ENCODE data around the gene UBE3C.

UBE3C gene

DNA sequence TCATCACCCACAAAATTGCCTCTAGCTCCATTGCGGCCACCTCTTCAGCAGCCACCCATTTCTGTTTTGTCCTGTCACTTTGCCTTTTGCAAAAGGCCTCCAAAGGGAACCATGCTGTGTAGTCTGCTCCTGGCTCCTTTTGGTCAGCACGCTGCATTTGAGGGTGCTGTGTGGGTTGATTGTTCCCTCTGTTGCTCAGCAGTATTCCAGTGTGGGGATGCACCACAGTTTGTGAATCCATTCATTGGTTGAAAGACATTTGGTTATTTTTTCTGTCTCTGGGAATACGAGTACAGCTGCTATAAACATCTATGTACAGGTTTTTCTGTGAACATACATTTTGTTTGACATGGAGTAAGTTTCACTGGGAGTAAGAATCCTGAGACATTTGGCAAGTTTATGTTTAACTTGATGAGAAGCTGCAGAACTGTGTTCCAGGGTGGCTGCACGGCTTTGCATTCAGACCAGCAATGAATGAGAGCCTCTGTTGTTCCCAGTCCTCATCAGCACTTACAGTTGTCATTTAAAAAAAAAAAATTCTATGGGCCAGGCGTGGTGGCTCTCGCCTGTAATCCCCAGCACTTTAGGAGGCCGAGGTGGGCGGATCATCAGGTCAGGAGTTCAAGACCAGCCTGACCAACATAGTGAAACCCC, 82.3 kb downstream of the UBE3C start:
- POLR2A ChIA-PET = no interaction called here
- CTCF ChIA-PET = no interaction called here
- no peak for DNase-seq (ENCODE audit: extremely low spot score)
- TF ChIP-seq SUZ12 (IDR thresholded peaks at IDR 0.05) (no peak), CTBP1 (IDR thresholded peaks at IDR 0.05; ENCODE audit: borderline replicate concordance) (no peak), FOXK2 (IDR thresholded peaks at IDR 0.05) (no peak), ELF4 (IDR thresholded peaks at IDR 0.05) (no peak), FOXA1 (IDR thresholded peaks at IDR 0.05) (no peak), ARNT (IDR thresholded peaks at IDR 0.05) (no peak), TARDBP (IDR thresholded peaks at IDR 0.05) (no peak), BHLHE40 (IDR thresholded peaks at IDR 0.05; ENCODE audit: borderline replicate concordance) (no peak), HDGF (IDR thresholded peaks at IDR 0.05; ENCODE audit: borderline replicate concordance) (no peak), SP1 (IDR thresholded peaks at IDR 0.05) (no peak), ZNF384 (IDR thresholded peaks at IDR 0.05) (no peak), FOXM1 (IDR thresholded peaks at IDR 0.05; ENCODE audit: borderline replicate concordance) (no peak), NFRKB (IDR thresholded peaks at IDR 0.05) (no peak), L3MBTL2 (conservative IDR thresholded peaks at IDR 0.05) (no peak), LEF1 (IDR thresholded peaks at IDR 0.05; ENCODE audit: borderline replicate concordance) (no peak)
- TF ChIP-seq, protein P1, sequence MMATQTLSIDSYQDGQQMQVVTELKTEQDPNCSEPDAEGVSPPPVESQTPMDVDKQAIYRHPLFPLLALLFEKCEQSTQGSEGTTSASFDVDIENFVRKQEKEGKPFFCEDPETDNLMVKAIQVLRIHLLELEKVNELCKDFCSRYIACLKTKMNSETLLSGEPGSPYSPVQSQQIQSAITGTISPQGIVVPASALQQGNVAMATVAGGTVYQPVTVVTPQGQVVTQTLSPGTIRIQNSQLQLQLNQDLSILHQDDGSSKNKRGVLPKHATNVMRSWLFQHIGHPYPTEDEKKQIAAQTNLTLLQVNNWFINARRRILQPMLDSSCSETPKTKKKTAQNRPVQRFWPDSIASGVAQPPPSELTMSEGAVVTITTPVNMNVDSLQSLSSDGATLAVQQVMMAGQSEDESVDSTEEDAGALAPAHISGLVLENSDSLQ (IDR thresholded peaks at IDR 0.05) = no peak

DNA sequence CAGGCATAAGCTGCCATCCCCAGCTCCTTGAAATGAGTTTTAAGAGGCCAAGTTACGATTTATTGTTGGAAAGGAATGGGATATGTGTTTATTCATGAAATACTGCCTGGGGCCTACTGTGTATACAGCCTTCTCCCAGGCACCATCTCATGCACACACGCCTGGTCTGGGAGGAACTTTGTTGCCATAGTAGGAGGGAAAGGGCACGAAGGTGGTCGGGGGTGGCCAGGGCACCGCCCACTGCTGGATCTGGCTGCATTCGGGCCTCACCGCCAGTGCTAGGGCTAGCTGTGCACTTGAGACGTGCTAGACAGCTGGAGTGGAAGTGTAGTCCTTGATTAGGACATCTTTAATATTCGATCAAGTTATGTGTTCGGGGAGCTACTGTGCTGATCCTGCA, 84.0 kb downstream of the UBE3C start:
- no peak for DNase-seq (ENCODE audit: extremely low spot score)
- CTCF ChIA-PET = no interaction called here
- TF ChIP-seq SUZ12 (IDR thresholded peaks at IDR 0.05) (no peak), NFRKB (IDR thresholded peaks at IDR 0.05) (no peak), FOXA1 (IDR thresholded peaks at IDR 0.05) (no peak), FOXK2 (IDR thresholded peaks at IDR 0.05) (no peak), TARDBP (IDR thresholded peaks at IDR 0.05) (no peak), HDGF (IDR thresholded peaks at IDR 0.05; ENCODE audit: borderline replicate concordance) (no peak), BHLHE40 (IDR thresholded peaks at IDR 0.05; ENCODE audit: borderline replicate concordance) (no peak), LEF1 (IDR thresholded peaks at IDR 0.05; ENCODE audit: borderline replicate concordance) (no peak)
- TF ChIP-seq, protein P1 (IDR thresholded peaks at IDR 0.05) = no peak
- POLR2A ChIA-PET = interaction anchor here (1.5 kb wide), 2 partner anchors 16 to 273 kb away, joined by 3 to 4 read pairs; partner anchors contain the start of gene NOM1

DNA sequence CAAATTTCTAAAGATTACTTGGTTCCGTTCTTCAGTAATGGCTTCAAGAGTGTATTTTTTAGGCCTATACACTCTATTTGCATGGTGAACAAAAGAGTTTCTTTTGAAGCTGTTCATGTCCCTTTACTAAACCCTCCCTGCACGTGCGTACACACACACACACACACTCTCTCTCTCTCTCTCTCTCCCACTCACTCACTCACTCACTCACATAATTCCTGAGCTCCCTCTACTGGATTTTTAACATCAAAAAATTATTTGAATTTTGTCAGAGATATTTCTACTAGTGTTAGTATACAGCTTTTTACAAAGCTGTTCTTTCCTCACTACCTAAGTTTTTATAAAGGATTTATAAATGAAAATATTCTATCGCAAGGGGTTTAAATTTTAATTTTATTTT, 85.9 kb downstream of the UBE3C start:
- ChIA-PET CTCF (interaction anchor here (0.6 to 1.0 kb wide), 3 partner anchors 49 to 251 kb away, joined by 3 to 4 read pairs (median 3); no protein-coding TSS in a partner anchor), POLR2A (no interaction called here)
- DNase-seq (ENCODE audit: extremely low spot score) = no peak
- TF ChIP-seq FOXM1 (IDR thresholded peaks at IDR 0.05; ENCODE audit: borderline replicate concordance) (no peak), BHLHE40 (IDR thresholded peaks at IDR 0.05; ENCODE audit: borderline replicate concordance) (peak; percentile 52)

DNA sequence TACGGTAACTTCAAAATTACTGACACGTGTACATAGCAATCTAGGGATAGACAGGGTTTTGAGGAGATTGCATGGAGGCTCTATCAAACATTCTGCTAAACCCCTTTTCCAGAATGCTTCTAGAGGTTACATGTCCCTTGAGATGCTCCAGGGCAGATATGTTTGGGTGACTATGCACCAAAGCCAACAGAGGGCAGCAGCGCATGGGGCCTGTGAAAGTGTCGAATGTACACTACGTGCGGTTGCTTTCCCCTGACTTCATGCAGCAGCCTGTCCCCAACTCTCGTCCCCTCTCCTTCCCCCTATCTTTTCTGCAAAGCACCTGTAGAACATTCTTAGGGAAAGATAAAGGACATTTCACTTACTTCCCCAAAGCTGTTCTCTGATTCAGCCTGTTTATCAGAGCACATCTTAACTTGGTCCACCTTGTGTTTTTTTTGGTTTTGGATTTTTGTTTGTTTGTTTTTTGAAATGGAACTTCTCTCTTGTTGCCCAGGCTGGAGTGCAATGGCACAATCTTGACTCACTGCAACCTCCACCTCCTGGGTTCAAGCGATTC, 90.2 kb downstream of the UBE3C start:
- TF ChIP-seq TARDBP (IDR thresholded peaks at IDR 0.05) (no peak), LEF1 (IDR thresholded peaks at IDR 0.05; ENCODE audit: borderline replicate concordance) (no peak), FOXK2 (IDR thresholded peaks at IDR 0.05) (no peak), NFRKB (IDR thresholded peaks at IDR 0.05) (no peak), FOXA1 (IDR thresholded peaks at IDR 0.05) (no peak), ELF4 (IDR thresholded peaks at IDR 0.05) (no peak), SP1 (IDR thresholded peaks at IDR 0.05) (no peak), CTBP1 (IDR thresholded peaks at IDR 0.05; ENCODE audit: borderline replicate concordance) (no peak), SUZ12 (IDR thresholded peaks at IDR 0.05) (no peak), ZNF384 (IDR thresholded peaks at IDR 0.05) (no peak), BHLHE40 (IDR thresholded peaks at IDR 0.05; ENCODE audit: borderline replicate concordance) (no peak), L3MBTL2 (conservative IDR thresholded peaks at IDR 0.05) (no peak), FOXM1 (IDR thresholded peaks at IDR 0.05; ENCODE audit: borderline replicate concordance) (no peak), ARNT (IDR thresholded peaks at IDR 0.05) (no peak), HDGF (IDR thresholded peaks at IDR 0.05; ENCODE audit: borderline replicate concordance) (no peak)
- TF ChIP-seq, protein P1 (IDR thresholded peaks at IDR 0.05) = no peak
- DNase-seq (ENCODE audit: extremely low spot score) = peak; percentile 68
- POLR2A ChIA-PET = no interaction called here
- CTCF ChIA-PET = interaction anchor here (1.8 kb wide), 1 partner anchor 21 kb away, joined by 6 read pairs; no protein-coding TSS in a partner anchor

DNA sequence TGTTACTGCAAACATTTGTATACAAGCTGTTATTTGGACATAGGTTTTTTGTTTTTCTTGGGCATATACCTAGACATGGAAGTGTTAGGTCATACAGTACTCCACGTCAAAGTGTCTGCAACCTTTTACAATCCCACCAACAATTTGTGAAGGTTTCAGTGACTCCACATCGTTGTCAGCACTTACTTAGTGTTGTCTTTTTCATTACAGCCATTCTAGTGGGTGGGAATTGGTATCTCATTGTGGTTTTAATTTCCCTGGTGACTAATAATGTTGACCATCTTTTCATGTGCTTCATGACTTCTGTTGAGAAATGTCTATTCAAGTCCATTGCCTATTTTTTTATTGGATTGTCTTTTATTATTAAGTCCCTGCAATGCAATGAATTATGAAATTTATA, 95.0 kb downstream of the UBE3C start:
- CTCF ChIA-PET = interaction anchor here (1.2 kb wide), 1 partner anchor 16 kb away, joined by 3 read pairs; no protein-coding TSS in a partner anchor
- DNase-seq (ENCODE audit: extremely low spot score) = no peak
- POLR2A ChIA-PET = no interaction called here
- TF ChIP-seq L3MBTL2 (conservative IDR thresholded peaks at IDR 0.05) (no peak), SP1 (IDR thresholded peaks at IDR 0.05) (no peak)

DNA sequence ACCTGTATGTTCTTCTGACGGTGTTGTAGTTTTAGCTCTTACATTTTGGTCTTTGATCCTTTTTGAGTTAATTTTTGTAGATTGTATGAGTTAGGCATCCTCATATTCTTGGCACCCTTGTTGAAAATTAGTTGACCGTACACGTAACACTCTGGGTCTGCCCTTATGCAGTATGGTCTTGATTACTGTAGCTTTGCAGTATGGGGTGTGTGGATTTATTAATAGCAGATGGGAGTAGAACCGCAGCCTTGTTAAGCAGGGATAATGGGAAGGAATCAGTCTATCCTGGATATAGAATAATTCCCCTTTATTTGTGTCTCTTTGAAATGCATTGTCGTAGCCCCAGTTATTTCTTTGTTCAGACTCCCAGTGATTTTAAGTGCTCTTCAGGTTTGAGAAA, 95.5 kb downstream of the UBE3C start:
- ChIA-PET POLR2A (no interaction called here), CTCF (interaction anchor here (1.2 kb wide), 1 partner anchor 16 kb away, joined by 3 read pairs; no protein-coding TSS in a partner anchor)
- TF ChIP-seq FOXM1 (IDR thresholded peaks at IDR 0.05; ENCODE audit: borderline replicate concordance) = no peak
- TF ChIP-seq CTBP1 (IDR thresholded peaks at IDR 0.05; ENCODE audit: borderline replicate concordance) = no peak
- no peak for TF ChIP-seq ARNT (IDR thresholded peaks at IDR 0.05)
- no peak for TF ChIP-seq BHLHE40 (IDR thresholded peaks at IDR 0.05; ENCODE audit: borderline replicate concordance)
- no peak for TF ChIP-seq ELF4 (IDR thresholded peaks at IDR 0.05)
- no peak for TF ChIP-seq SUZ12 (IDR thresholded peaks at IDR 0.05)
- TF ChIP-seq TARDBP (IDR thresholded peaks at IDR 0.05) = no peak
- no peak for TF ChIP-seq ZNF384 (IDR thresholded peaks at IDR 0.05)
- no peak for TF ChIP-seq HDGF (IDR thresholded peaks at IDR 0.05; ENCODE audit: borderline replicate concordance)
- no peak for TF ChIP-seq NFRKB (IDR thresholded peaks at IDR 0.05)
- TF ChIP-seq, protein P1 (IDR thresholded peaks at IDR 0.05) = no peak
- no peak for TF ChIP-seq L3MBTL2 (conservative IDR thresholded peaks at IDR 0.05)
- no peak for TF ChIP-seq LEF1 (IDR thresholded peaks at IDR 0.05; ENCODE audit: borderline replicate concordance)
- no peak for TF ChIP-seq FOXK2 (IDR thresholded peaks at IDR 0.05)
- no peak for TF ChIP-seq SP1 (IDR thresholded peaks at IDR 0.05)
- TF ChIP-seq FOXA1 (IDR thresholded peaks at IDR 0.05) = no peak
- no peak for DNase-seq (ENCODE audit: extremely low spot score)

Measured in HEK293T (cell line).